Measurements from ENCODE around the gene RNASE3. TPM values are rescaled to one million over a fixed set of nuclear protein-coding genes. Genes with fewer than 3 reads are reported as not detected.

The RNASE3 gene
- total and polyA plus RNA-seq, 2 donors (not counting 3 experiments of a cell fraction or from before 2014, with no cell fraction given) = not detected

- H3K4me3 ChIP-seq (replicated peaks in 1 of 3; ENCODE audit: insufficient read depth in 1 of 3, low read depth in 1 of 3, low read length in 3 of 3) = no peak overlapping the region
- no peaks in the 10 kb centered on the region for H3K9me1 ChIP-seq (replicated peaks; ENCODE audit: control insufficient read depth, extremely low read depth, insufficient read depth, low read length)
- DNase-seq (ENCODE audit: low read depth, low spot score) = no peak
- no peak overlapping the region for H2AFZ ChIP-seq (ENCODE audit: low read depth, low read length)
- H3K9me3 ChIP-seq (replicated peaks; ENCODE audit: control insufficient read depth, insufficient read depth, low read length) = no peaks in the 10 kb centered on the region
- intact Hi-C loops (cut with micrococcal nuclease) (loop anchor here (1.0 to 10.0 kb wide), 5 partner anchors 16 to 245 kb away; no protein-coding TSS in a partner anchor), dilution Hi-C loops (cut with MboI; ENCODE audit: extremely low pct_ligation_motif_present, low sequenced_read_pairs) (no loop called here)
- no peaks in the 10 kb centered on the region for H3K4me1 ChIP-seq (ENCODE audit: control insufficient read depth, extremely low read depth, insufficient read depth, low read length)
- H3K36me3 ChIP-seq (ENCODE audit: control insufficient read depth in 2 of 2, extremely low read depth in 1 of 2, insufficient read depth in 2 of 2, low read length in 2 of 2) = no peaks in the 10 kb centered on the region
- no peaks in the 10 kb centered on the region for H4K20me1 ChIP-seq (replicated peaks; ENCODE audit: control insufficient read depth, extremely low read depth, insufficient read depth, low read length)
- peaks cover 14 to 17% of the 10 kb centered on the region in 2 experiments for H3K27me3 ChIP-seq (ENCODE audit: control insufficient read depth in 2 of 2, insufficient read depth in 2 of 2, low read length in 2 of 2)
- CTCF ChIA-PET = interaction anchor here (0.6 to 4.0 kb wide), 63 partner anchors 8 to 247 kb away, joined by 3 to 180 read pairs (median 4); partner anchors contain the start of genes EDDM3A, RNASE1, RNASE4 and RNASE6
- POLR2A ChIA-PET = no interaction called here
- no peak for FAIRE-seq
- BruUV-seq (replicated peaks) = no TSS peak
- TF ChIP-seq GATA2 (IDR thresholded peaks at IDR 0.05; ENCODE audit: insufficient read depth, insufficient read length, low read depth, low read length) (no peak), POLR2A (IDR thresholded peaks at IDR 0.05; ENCODE audit: low read depth, low read length) (no peak), JUN (IDR thresholded peaks at IDR 0.05; ENCODE audit: borderline replicate concordance, insufficient read depth, insufficient read length, low read depth) (no peak), MAX (IDR thresholded peaks at IDR 0.05; ENCODE audit: insufficient read depth, insufficient read length) (no peak), POLR2AphosphoS5 (IDR thresholded peaks at IDR 0.05; ENCODE audit: insufficient read depth, low read depth, low read length) (no peak), CTCF (IDR thresholded peaks at IDR 0.05; ENCODE audit: extremely low read depth in 1 of 2, insufficient read depth in 1 of 2, low read depth in 1 of 2, low read length in 2 of 2) (no peak), MYC (IDR thresholded peaks at IDR 0.05; ENCODE audit: low read depth, low read length) (no peak), FOS (IDR thresholded peaks at IDR 0.05; ENCODE audit: borderline replicate concordance, insufficient read depth, low read length) (no peak), EZH2 (IDR thresholded peaks at IDR 0.05; ENCODE audit: borderline replicate concordance, low read depth, low read length, severe bottlenecking) (no peak)
- H3K9ac ChIP-seq (replicated peaks; ENCODE audit: extremely low read depth, insufficient read depth, low read length) = no peak overlapping the region
- H3K4me2 ChIP-seq (ENCODE audit: insufficient read depth, low read length) = no peak overlapping the region
- no peak overlapping the region for H3K27ac ChIP-seq (ENCODE audit: insufficient read depth, low read depth, low read length)
- no peaks in the 10 kb centered on the region for H3K79me2 ChIP-seq (ENCODE audit: control insufficient read depth, insufficient read depth, low read length)
These were observed 34.0 kb upstream of the RNASE3 start for GRCh38 chr14:20857207-20857606.
